HG03558 (cell line): ENCODE measurements around the gene RTEL1.
"Not testable (repeated sequence)": the region's sequence is repeated elsewhere in the genome, so short reads cannot be mapped to it uniquely, and the experiment has no call there.

Experiments
- ATAC-seq: cut with Tn5 transposase; IDR thresholded peaks from one replicate; pipeline ENCODE4 v1.9.1; 2021; ENCODE audit warnings: moderate number of reproducible peaks; ENCODE audit not compliant: unreplicated experiment; ENCODE audit errors: extremely low read depth

RTEL1 gene

DNA sequence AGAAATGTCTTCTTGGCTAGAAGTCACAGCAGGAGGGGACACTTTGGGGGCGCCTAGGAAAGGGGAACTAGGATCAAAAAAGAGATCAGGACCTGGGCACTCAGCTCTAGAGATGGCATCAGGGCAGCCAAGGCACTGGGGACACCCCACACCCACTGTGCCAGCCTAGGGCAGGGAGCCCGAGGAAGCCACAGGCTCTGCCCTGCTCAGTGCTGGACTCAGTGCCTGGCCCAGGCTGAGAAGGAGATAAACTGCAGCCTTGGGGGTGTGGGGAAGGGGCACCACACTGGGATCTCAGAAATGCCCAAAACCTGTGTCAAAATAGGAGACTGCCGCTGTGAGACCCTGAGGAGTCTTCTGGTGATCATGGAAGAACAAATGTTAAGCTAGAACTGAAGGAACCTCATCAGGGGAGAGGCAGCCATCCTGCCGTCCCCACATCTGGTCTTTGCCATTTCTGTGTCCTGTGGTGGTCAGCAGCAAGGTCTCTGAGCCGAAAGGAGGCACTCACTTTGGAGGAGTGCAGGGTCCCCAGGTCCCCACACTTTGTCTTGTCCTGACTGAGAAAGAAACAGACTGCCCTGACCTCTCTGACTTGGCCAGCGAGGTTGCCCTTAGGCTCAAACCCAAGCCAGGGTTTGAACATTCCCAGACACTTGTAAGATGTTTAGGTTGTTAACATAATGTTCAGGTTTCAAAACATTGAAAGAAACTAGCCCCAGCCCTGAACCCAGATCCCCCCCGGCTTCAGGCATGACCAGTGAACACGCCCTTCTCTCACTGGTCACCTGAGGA is 47.3 kb downstream of the RTEL1 start:
- no peak for ATAC-seq

DNA sequence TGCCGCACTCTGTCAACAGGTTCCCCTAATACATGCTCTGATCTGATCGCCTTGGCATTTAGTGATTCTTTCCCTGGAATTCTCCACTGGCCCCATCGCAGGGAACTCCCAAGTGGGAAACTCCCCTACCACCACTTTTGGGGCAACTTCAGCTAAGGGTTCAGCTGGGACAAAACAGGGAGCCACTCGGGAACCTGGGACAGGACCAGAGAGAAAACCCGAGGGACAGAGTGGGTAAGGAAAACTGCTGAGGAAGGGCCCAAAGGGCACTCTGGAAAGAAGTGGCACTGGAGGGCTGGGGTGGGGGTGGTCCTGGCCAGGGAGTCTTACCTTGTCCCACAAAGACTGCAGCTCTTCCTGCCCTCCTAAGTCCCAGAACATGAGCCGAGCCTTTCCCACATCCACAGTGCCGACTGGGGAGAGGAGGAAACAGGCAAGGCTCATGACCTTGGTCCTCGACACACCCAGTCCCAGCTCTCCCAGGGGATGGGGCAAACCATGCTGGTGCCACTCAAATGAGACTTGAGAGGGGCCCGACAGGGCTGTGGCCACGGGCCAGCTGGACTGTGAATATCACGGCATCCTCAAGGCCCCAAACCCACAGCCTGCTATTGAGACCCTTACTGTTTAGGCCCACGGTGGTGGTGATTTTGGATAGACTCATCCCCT is 48.0 kb downstream of the RTEL1 start:
- no peak for ATAC-seq

DNA sequence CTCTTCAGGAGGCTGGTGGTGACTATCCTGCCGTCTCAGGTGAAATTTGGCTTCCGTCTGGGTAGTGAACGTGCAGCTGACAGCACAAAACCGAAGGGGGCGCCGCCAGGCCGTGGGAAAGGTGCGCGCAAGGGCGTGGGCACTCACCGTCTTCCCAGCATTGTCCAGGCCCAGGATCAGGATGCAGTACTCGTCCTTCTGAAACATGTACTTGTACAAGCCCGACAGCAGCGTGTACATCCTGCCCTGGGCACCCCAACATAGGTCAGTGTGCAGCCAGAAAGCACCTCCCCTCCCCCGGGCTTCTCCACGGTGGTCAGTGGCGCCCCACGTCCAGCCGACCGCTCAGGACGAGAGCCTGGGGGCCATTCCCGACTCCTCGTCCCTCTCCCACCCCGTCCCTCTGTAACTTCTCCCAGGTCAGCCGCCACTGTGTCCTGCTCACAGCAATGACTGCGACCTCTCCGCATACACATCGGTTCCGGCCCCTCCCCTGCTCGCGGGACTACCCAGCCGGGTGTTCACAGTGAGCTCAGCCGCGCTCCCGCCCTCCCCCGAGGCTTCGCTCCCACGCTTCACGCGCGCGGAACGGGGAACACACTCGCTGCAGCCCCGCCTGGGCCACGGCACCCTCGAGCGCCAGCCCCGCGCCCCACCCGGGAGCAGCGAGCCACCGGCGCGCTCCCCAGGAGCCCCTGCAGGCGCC is 48.9 kb downstream of the RTEL1 start:
- ATAC-seq, result no peak

DNA sequence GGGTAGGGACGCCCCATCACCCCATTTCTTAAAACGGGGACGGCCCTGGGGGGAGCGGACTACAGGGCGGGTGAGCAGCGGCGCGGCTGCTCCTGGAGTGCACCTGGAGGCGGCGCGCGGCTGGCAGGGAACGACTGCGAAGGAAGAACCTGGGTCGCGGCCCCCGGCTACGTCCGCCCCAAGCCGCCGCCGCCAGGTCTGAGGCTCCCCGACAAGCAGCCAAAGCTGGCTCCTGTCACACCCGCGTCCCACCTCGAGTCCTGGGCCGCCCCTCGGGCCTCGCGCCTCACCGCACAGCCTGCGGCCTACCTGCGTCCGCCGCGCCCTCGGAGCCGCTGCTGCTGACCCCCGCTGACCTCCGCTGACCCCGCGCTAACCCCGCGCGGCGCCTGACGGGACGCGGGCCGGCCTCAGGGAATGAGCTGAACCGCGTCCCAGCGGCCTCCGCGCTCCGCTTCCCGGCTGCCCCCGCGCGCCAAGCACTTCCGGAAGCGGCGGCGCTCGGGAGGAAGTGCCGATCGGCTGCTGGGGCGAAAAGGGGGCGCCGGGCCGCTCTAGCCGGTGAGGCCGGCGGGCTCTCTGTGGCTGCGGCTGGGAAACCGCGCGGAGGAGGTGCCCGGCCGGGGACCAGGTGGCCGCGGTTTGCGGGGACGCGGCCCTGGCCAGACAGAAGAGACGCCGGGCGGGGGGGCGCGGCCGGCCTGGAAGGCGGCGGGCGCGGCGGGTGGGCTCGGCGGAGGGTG is 49.6 kb downstream of the RTEL1 start, which contains the start of the genes ARFRP1 and ZGPAT:
Gene ARFRP1 (minus strand): TSS at position 419 of the 743 bp plus-strand sequence. CDS start 885 bp downstream, outside the sequence.
Gene ZGPAT (plus strand): TSS at position 482 of the 743 bp plus-strand sequence. CDS start 542 bp downstream, outside the sequence.
- ATAC-seq, result peak; percentile 38

DNA sequence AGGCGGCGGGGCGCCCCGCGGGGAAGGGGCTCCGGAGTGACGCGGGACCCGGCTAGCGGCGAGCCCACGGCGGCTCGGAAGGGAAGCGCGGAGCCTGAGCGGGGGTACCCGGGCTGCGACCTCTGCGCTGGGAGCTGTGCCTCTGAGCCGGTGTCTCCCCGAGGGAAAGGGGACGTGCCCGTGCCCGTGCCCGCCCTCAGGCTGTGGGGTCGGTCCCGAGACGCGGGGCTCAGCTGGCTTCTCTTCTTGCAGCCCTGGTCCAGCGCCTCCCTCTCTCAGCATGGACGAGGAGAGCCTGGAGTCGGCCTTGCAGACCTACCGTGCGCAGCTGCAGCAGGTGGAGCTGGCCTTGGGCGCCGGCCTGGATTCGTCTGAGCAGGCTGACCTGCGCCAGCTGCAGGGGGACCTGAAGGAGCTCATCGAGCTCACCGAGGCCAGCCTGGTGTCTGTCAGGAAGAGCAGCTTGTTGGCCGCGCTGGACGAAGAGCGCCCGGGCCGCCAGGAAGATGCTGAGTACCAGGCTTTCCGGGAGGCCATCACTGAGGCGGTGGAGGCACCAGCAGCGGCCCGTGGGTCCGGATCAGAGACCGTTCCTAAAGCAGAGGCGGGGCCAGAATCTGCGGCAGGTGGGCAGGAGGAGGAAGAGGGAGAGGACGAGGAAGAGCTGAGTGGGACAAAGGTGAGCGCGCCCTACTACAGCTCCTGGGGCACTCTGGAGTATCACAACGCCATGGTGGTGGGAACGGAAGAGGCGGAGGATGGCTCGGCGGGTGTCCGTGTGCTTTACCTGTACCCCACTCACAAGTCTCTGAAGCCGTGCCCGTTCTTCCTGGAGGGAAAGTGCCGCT is 50.4 kb downstream of the RTEL1 start:
- no peak for ATAC-seq

DNA sequence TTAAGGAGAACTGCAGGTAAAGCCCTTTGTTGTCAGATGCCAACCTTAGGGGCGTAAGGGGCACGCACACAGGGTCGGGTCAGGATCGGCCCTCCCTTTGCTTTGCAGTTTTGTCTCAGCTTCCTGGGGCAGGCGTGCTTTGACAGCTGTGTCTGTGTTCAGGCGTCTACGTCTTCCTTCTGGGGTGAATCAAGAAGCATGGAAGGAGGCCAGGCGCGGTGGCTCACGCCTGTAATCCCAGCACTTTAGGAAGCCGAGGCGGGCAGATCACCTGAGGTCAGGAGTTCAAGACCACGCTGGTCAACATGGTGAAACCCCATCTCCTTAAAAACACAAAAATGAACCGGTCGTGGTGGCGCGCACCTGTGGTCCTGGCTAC is 51.0 kb downstream of the RTEL1 start:
- ATAC-seq, result no peak

DNA sequence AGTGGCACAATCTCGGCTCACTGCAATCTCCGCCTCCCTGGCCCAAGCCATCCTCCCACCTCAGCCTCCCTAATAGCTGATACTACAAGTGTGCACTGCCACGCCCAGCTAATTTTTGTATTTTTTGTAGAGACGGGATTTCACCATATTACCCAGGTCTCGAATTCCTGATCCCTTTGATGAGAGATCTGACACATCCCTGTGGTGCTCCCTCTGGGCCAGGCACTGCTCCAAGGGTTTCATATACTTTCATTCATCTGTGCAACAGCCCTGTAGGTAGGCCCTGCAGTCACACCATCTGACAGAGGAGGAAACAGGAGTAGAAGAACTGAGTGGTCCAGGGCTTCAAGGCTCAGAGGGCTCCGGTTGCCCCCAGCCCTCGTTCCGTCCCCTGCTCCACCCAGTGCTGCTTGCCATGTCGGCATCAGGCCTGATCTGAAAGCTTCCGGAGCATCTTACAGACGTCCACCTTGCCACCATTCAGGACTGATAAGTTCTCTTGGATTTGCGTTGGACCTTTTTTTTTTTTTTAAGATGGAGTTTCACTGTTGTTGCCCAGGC is 53.1 kb downstream of the RTEL1 start:
- no peak for ATAC-seq

DNA sequence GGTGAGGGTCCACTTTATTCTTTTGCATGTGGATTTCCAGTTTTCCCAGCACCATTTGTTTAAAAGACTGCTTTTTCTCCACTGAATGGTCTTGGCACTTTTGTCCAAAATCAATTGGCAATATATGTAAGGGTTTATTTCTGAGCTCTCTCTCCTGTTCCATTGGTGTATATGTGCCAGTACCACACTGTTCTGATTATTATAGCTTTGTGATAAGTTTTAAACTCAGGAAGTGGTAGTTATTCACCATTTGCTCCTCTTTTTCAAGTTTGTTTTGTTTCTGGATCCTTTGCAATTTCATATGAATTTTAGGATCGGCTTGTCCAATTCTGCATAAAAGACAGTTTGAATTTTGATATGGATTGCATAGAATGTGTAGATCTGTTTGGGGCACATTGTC is 54.1 kb downstream of the RTEL1 start:
- no peak for ATAC-seq

DNA sequence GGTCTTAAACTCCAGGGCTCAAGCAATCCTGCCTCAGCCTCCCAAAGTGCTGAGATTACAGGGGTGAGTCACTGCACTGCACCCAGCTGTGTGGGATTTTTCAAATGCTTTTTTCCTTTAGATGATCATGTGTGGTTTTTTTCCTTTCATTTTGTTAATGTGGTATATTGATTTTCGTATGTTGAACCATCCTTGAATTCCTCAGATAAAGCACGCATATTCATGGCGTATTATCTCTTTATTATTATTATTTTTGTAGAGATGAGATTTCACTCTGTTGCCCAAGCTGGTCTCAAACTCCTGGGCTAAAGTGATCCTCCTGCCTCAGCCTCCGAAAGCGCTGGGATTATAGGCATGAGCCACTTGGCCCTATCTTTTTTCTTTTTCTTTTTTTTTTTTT is 56.7 kb downstream of the RTEL1 start:
- ATAC-seq, result no peak

DNA sequence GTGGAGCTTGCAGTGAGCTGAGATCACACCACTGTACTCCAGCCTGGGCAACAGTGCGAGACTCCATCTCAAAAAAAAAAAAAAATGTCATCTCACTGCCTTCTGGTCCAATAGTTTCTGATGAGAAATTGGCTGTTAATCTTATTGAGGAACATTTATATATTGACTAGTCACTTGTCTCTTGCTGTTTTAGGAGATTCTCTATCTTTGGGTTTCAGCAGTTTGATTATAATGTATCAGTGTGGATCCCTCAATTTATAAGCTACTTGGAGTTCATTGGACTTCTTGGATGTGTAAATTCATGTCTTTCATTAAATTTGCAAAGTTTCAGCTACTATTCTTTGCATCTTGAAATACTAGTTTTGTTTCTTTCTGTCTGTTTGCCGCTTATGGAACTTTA is 60.9 kb downstream of the RTEL1 start:
- no peak for ATAC-seq

DNA sequence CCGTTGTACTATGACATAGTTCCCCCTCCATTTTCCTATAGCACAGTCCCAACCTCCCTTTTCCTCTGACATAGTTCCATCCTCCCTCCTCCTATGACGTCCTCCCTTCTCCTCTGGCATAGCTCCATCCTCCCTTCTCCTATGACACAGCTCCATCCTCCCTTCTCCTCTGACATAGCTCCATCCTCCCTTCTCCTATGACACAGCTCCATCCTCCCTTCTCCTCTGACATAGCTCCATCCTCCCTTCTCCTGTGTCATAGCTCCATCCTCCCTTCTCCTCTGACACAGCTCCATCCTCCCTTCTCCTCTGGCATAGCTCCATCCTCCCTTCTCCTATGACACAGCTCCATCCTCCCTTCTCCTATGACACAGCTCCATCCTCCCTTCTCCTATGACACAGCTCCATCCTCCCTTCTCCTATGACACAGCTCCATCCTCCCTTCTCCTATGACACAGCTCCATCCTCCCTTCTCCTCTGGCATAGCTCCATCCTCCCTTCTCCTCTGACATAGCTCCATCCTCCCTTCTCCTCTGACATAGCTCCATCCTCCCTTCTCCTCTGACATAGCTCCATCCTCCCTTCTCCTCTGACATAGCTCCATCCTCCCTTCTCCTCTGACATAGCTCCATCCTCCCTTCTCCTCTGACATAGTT is 65.0 kb downstream of the RTEL1 start:
- ATAC-seq, result not testable (repeated sequence)

DNA sequence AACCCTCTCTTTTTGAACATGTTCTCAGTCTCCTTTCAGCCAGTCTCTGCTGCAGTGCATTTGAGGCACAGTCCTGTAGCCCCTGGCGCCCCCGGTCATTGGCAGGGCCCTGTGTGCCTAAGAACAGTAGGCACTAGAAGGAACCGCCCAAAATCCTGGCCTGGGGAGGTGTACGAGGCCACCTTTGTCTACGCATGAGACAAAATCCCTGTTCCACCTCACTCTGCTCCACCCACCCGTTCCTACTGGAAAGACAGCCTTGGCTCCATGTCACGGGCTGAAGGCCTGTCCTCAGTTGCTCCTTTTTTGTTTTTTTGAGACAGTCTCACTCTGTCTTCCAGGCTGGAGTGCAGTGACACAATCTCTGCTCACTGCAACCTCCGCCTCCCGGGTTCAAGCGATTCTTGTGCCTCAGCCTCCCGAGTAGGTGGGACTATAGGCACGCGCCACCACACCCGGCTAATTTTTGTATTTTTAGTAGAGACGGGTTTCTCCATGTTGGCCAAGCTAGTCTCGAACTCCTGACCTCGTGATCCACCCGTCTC is 72.1 kb downstream of the RTEL1 start:
- not testable (repeated sequence) for ATAC-seq

DNA sequence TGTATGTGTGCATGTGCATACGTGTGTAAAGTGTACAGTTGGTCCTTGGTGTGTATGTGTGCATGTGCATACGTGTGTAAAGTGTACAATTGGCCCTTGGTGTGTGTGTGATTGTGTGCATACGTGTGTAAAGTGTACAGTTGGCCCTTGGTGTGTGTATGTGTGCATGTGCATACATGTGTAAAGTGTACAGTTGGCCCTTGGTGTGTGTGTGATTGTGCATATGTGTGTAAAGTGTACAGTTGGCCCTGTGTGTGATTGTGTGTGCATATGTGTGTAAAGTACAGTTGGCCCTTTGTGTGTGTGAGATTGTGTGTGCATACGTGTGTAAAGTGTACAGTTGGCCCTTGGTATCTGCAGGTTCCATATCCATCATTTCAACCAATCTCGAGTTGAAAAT is 73.3 kb downstream of the RTEL1 start:
- no peak for ATAC-seq

DNA sequence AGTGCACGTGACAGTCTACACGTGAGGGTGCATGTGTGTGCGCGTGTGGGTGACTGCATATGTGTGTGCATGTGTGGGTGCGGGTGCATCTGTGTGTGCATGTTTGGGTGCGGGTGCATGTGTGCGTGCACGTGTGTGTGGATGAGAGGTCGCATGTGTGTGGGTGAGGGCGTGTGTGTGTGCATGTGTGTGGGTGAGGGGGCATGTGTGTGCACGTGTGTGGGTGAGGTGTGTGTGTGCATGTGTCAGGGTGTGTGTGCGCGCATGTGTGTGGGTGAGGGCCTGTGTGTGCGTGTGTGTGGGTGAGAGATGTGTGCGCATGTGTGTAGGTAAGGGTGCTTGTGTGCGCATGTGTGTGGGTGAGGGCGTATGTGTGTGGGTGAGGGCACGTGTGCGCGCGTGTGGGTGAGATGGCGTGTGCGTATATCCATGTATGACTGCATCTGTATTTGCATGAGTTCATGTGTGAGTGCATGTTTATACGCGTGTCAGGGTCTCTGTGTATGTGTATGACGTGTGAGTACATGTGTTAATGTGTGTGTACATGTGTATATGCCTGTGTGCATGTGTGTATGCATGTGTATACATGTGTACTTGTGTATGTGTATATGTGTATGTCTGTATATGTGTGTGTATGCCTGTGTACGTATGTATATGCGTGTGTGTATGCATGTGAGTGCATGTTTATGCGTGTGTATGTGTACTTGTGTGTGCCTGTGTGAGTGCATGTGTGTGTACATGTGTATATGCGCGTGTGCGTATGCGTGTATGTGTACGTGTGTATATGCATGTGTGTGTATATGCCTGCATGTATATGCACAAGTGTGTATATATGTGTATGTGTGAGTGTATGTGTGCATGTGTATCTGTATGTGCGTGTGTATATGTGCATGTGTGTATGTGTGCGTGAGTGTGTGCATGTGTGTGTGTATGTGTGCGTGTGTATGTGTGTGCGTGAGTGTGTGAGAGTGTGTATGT is 74.3 kb downstream of the RTEL1 start:
- ATAC-seq, result no peak

DNA sequence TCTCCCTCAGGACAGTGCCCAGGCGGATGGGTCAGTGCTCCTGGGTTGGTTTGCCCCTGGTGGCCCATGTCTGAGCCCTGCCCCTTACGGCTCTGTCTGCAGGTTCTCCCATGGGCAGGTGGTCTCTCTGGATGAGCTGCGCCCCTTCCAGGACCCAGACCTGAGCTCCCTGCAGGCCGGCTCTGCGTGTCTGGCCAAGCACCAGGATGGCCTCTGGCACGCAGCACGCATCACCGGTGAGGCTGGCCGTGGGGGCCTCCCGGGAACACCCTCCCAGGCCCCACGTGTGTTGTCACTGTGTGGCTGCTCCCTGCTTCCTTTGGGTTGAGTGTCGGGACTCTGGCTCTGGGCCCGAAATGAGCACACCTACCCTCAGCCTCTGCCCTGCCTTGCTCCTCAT is 75.0 kb downstream of the RTEL1 start:
- no peak for ATAC-seq

DNA sequence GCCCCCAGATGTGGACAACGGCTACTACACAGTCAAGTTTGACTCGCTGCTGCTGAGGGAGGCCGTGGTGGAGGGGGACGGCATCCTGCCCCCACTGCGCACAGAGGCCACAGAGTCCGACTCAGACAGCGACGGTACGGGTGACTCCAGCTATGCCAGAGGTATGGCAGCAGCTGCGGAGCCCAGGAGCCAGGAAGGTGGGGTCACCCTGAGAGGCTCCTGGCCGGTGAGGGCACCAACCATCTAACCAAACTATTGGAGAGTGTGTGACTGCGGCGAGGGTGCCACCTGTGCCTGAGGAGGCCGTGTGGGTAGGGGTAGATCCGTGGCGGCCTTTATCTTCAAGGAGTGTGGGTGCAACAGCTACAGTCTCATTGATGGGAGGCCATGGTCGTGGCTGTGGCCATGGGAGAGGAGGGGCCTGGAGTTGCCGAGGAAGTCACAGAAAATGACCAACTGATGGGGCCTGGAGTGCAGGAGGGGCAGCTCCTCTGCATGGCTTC is 75.5 kb downstream of the RTEL1 start:
- ATAC-seq, result no peak
